ENCODE results near the gene MIDN. TPM values are rescaled to one million over a fixed set of nuclear protein-coding genes. Genes with fewer than 3 reads are reported as not detected.
A peak's percentile ranks its signal among the peaks of the same experiment; 100 is the strongest.

Gene MIDN
- total and polyA plus RNA-seq, 2 donors (not counting 1 experiment from before 2014, with no cell fraction given): 12.0 to 18.8 TPM

DNA sequence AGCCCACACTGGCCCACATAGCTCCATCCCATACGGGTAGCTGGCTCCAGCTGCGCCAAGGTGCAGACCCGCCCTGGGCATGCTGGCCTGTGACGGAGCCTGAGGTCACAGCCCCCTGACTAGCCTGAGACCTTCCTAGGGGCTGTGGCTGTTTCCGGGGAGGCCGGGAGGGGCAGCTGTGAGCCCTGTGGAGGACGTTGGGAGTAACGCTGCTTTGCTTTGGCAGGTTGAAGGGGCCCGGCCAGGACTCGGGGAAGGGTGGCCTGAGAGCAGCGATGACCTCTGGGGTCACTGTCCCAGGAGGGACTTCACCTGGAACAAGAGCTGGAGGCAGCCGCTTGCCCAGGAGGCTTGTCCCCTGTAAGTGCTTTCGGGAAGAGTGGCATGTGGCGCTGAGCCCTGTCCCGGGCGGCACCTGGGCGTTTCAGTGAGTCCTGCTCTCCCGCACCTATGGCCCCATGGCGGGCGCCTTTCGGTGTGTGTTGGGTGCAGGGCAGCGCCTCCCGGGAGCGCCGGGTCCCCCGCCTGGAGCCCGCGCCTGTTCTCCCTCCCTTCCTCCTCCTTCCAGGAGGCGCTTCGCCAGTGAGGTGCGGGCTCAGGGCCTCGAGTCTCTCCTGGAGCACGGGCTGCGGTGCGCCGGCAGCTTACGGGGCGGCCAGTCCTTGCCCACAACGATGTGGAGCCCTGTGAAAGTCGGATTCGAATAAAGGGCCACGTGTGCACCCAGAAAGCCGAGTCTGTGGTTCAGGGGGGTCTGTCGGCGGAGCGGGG is 25.9 kb downstream of the MIDN start:
- peak overlapping the region; percentile 92 for H3K27ac ChIP-seq (ENCODE audit: insufficient read depth, low read length)

DNA sequence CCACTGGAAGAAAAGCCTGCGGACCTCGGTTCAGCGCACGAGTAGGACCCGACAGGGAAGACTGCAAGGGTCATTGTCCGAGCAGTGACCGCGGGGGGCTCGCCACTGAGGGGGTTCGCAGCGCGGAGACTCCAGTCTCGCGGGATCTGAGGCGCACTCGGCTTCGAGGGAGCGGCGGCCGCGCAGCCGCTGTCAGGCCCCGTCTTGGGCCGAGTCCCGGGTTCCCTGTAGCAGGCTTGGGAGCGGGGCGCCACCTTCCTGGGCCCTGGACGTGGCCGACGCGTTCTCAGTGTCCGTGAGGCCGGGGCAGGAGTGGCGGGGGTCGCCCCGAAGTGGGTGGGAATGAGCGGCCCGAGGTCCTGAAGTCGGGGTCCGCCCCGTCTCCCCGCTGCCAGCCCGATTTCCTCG is 26.5 kb downstream of the MIDN start:
- Histone ChIP-seq H3K36me3 (ENCODE audit: control insufficient read depth, insufficient read depth, low read length) (peaks cover 48% of the 10 kb centered on the region), H3K9me3 (ENCODE audit: control insufficient read depth, insufficient read depth, low read depth, low read length) (no peaks in the 10 kb centered on the region), H3K79me2 (ENCODE audit: control insufficient read depth, insufficient read depth, low read length) (peaks cover 56% of the 10 kb centered on the region), H3K27ac (ENCODE audit: insufficient read depth, low read length) (peak overlapping the region; percentile 92), H3K4me3 (replicated peaks in 1 of 4; ENCODE audit: control extremely low read depth in 1 of 4, insufficient read depth in 1 of 4, low read depth in 3 of 4, low read length in 4 of 4) (peak overlapping the region in 2 of 4 experiments; percentile 34 to 72), H3K9ac (ENCODE audit: insufficient read depth, low read length) (peak overlapping the region; percentile 85), H3K27me3 (ENCODE audit: control insufficient read depth, insufficient read depth, low read length) (no peaks in the 10 kb centered on the region), H2AFZ (ENCODE audit: low read length) (no peak overlapping the region), H3K4me2 (ENCODE audit: extremely low read depth, insufficient read depth, low read length) (peak overlapping the region; percentile 63), H3K4me1 (ENCODE audit: control insufficient read depth, extremely low read depth, insufficient read depth, low read length) (peaks cover 34% of the 10 kb centered on the region), H4K20me1 (ENCODE audit: control insufficient read depth, extremely low read depth, insufficient read depth, low read length) (no peaks in the 10 kb centered on the region)
- DNase-seq (ENCODE audit: low read depth in 2 of 2): no peak
- no peak for TF ChIP-seq EZH2 (IDR thresholded peaks at IDR 0.05; ENCODE audit: low read length, missing control alignments)
- TF ChIP-seq, protein P1, sequence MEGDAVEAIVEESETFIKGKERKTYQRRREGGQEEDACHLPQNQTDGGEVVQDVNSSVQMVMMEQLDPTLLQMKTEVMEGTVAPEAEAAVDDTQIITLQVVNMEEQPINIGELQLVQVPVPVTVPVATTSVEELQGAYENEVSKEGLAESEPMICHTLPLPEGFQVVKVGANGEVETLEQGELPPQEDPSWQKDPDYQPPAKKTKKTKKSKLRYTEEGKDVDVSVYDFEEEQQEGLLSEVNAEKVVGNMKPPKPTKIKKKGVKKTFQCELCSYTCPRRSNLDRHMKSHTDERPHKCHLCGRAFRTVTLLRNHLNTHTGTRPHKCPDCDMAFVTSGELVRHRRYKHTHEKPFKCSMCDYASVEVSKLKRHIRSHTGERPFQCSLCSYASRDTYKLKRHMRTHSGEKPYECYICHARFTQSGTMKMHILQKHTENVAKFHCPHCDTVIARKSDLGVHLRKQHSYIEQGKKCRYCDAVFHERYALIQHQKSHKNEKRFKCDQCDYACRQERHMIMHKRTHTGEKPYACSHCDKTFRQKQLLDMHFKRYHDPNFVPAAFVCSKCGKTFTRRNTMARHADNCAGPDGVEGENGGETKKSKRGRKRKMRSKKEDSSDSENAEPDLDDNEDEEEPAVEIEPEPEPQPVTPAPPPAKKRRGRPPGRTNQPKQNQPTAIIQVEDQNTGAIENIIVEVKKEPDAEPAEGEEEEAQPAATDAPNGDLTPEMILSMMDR (conservative IDR thresholded peaks at IDR 0.05 in 1 of 2, IDR thresholded peaks at IDR 0.05 in 1 of 2; ENCODE audit: low read depth in 1 of 2, low read length in 2 of 2): no peak

More for the DNA sequence above, 25.9 kb downstream of the MIDN start:
- H3K4me1 ChIP-seq (ENCODE audit: control insufficient read depth, extremely low read depth, insufficient read depth, low read length): peaks cover 34% of the 10 kb centered on the region
- H3K9ac ChIP-seq (ENCODE audit: insufficient read depth, low read length): peak overlapping the region; percentile 85
- no peaks in the 10 kb centered on the region for H3K27me3 ChIP-seq (ENCODE audit: control insufficient read depth, insufficient read depth, low read length)
- H2AFZ ChIP-seq (ENCODE audit: low read length): no peak overlapping the region
- H3K79me2 ChIP-seq (ENCODE audit: control insufficient read depth, insufficient read depth, low read length): peaks cover 58% of the 10 kb centered on the region
- DNase-seq (ENCODE audit: low read depth in 2 of 2): no peak
- no peaks in the 10 kb centered on the region for H3K9me3 ChIP-seq (ENCODE audit: control insufficient read depth, insufficient read depth, low read depth, low read length)
- H4K20me1 ChIP-seq (ENCODE audit: control insufficient read depth, extremely low read depth, insufficient read depth, low read length): no peaks in the 10 kb centered on the region
- peak overlapping the region in 1 of 4 experiments; percentile 72 for H3K4me3 ChIP-seq (replicated peaks in 1 of 4; ENCODE audit: control extremely low read depth in 1 of 4, insufficient read depth in 1 of 4, low read depth in 3 of 4, low read length in 4 of 4)
- no peak for TF ChIP-seq EZH2 (IDR thresholded peaks at IDR 0.05; ENCODE audit: low read length, missing control alignments)
- TF ChIP-seq, protein P1 (conservative IDR thresholded peaks at IDR 0.05 in 1 of 2, IDR thresholded peaks at IDR 0.05 in 1 of 2; ENCODE audit: low read depth in 1 of 2, low read length in 2 of 2): no peak
- peak overlapping the region; percentile 63 for H3K4me2 ChIP-seq (ENCODE audit: extremely low read depth, insufficient read depth, low read length)
- peaks cover 45% of the 10 kb centered on the region for H3K36me3 ChIP-seq (ENCODE audit: control insufficient read depth, insufficient read depth, low read length)

DNA sequence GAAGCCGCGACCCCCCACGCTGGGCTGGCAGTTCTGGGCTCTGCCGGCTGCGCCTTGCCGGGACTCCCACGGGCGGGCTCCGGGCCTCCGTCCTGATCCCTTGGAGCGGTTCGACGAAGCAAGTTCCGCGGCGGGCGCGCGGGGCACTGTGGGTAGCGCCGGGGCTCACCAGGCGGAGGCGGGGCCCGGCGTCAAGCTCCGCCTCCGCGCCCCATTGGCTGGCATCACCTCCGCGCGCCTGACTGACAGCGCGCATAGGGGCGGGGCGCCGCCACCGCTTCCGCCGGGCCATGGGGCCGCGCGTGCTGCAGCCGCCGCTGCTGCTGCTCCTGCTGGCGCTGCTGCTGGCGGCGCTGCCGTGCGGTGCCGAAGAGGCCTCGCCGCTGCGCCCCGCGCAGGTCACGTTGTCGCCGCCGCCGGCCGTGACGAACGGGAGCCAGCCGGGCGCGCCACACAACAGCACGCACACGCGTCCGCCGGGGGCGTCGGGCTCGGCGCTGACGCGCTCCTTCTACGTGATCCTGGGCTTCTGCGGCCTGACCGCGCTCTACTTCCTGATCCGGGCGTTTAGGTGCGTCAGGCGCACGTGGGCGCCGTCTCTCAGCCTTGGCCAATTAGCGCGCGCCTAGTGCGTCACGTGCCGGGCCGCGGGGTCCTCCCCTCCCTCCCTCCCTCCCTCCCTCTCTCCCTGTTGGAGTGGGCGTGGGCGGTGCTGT is 27.0 kb downstream of the MIDN start, which contains the start of gene FAM174C:
Gene FAM174C (plus strand): TSS at position 271 of the 716 bp plus-strand sequence. CDS start 20 bp downstream, at position 291.
- Histone ChIP-seq H4K20me1 (ENCODE audit: control insufficient read depth, extremely low read depth, insufficient read depth, low read length) (no peaks in the 10 kb centered on the region), H3K4me3 (replicated peaks in 1 of 4; ENCODE audit: control extremely low read depth in 1 of 4, insufficient read depth in 1 of 4, low read depth in 3 of 4, low read length in 4 of 4) (peak within 1 kb of the TSS; percentile 52 to 72 (median 63)), H3K4me1 (ENCODE audit: control insufficient read depth, extremely low read depth, insufficient read depth, low read length) (peaks cover 34% of the 10 kb centered on the region), H3K27me3 (ENCODE audit: control insufficient read depth, insufficient read depth, low read length) (no peaks in the 10 kb centered on the region), H3K79me2 (ENCODE audit: control insufficient read depth, insufficient read depth, low read length) (peaks cover 51% of the 10 kb centered on the region), H3K9me3 (ENCODE audit: control insufficient read depth, insufficient read depth, low read depth, low read length) (no peaks in the 10 kb centered on the region), H3K4me2 (ENCODE audit: extremely low read depth, insufficient read depth, low read length) (peak within 1 kb of the TSS; percentile 93), H3K36me3 (ENCODE audit: control insufficient read depth, insufficient read depth, low read length) (peaks cover 52% of the 10 kb centered on the region), H3K9ac (ENCODE audit: insufficient read depth, low read length) (peak within 1 kb of the TSS; percentile 85), H2AFZ (ENCODE audit: low read length) (no peak within 1 kb of the TSS), H3K27ac (ENCODE audit: insufficient read depth, low read length) (peak within 1 kb of the TSS; percentile 92)
- DNase-seq (ENCODE audit: low read depth in 2 of 2): peak; percentile 96 to 97
- TF ChIP-seq, protein P1 (conservative IDR thresholded peaks at IDR 0.05 in 1 of 2, IDR thresholded peaks at IDR 0.05 in 1 of 2; ENCODE audit: low read depth in 1 of 2, low read length in 2 of 2): no peak
- no peak for TF ChIP-seq EZH2 (IDR thresholded peaks at IDR 0.05; ENCODE audit: low read length, missing control alignments)
